Activated gamma-delta T cell treated with Interleukin-2 at 50 U/mL for 16 hours (primary cell): ENCODE results near the gene CYB5RL.

ENCODE experiments used
- DNase-seq: peaks from one replicate; pipeline ENCODE4 v3.0.0-alpha.2; 2020

The CYB5RL gene

GRCh38 chr1:54158071-54158470 is 41.8 kb downstream of the CYB5RL start:
- no peak for DNase-seq

GRCh38 chr1:54157401-54157800 is 42.4 kb downstream of the CYB5RL start:
- DNase-seq, result no peak

- no peak for DNase-seq
Measured at GRCh38 chr1:54156986-54157385, 42.8 kb downstream of the CYB5RL start.

GRCh38 chr1:54156201-54156600 is 43.6 kb downstream of the CYB5RL start:
- no peak for DNase-seq

- no peak for DNase-seq
Measured at GRCh38 chr1:54153535-54154439, 46.0 kb downstream of the CYB5RL start.

GRCh38 chr1:54152696-54153095 is 47.1 kb downstream of the CYB5RL start, which contains the start of gene CDCP2:
TSS of gene CDCP2 (minus strand) at chr1:54153000. CDS start at chr1:54152922, 78 bp downstream.
- DNase-seq, result no peak

GRCh38 chr1:54151013-54151412 is 48.8 kb downstream of the CYB5RL start:
- DNase-seq, result no peak
